Astrocyte (in vitro differentiated cells and primary cell): ENCODE results near the gene AIFM2.

Experiments
- CTCF ChIP-seq: IDR thresholded peaks from 2 replicates; pipeline ENCODE4 v1.5.1; 2011; ENCODE audit warnings: low read depth, mild to moderate bottlenecking, inconsistent platforms, low read length, moderate library complexity; ENCODE audit not compliant: insufficient read depth
- EZH2 ChIP-seq: IDR thresholded peaks from 2 replicates; pipeline ENCODE4 v1.6.1; 2012; ENCODE audit warnings: mild to moderate bottlenecking, low read length, inconsistent platforms; ENCODE audit not compliant: insufficient read depth

- TF ChIP-seq CTCF (no peak), EZH2 (no peak)
These were observed 11.2 kb downstream of the AIFM2 start for GRCh38 chr10:70121281-70121949.
